Smooth muscle cell (in vitro differentiated cells): ENCODE data around the gene BUB3. TPM values are rescaled to one million over a fixed set of nuclear protein-coding genes. Genes with fewer than 3 reads are reported as not detected.

ENCODE experiments used
- DNase-seq: peaks from one replicate; lab custom pipeline; 2025; ENCODE audit not compliant: unreplicated experiment; lab: John Stamatoyannopoulos, UW
- H2AFZ ChIP-seq: fragments of 200-600 bp; sonication (generic); 2 replicates; pipeline ENCODE4 v1.6.0; 2016; ENCODE audit warnings: antibody characterized with exemption, low read depth, mild to moderate bottlenecking
- H3F3A ChIP-seq: fragments of 200-600 bp; sonication (generic); 2 replicates; pipeline ENCODE4 v1.6.0; 2017; ENCODE audit warnings: antibody characterized with exemption, low read depth
- H3K27ac ChIP-seq: fragments of 200-600 bp; sonication (generic); 2 replicates; pipeline ENCODE4 v1.5.1; 2016; ENCODE audit warnings: low read depth, mild to moderate bottlenecking
- H3K27me3 ChIP-seq: fragments of 200-600 bp; sonication (generic); 2 replicates; pipeline ENCODE4 v1.6.1; 2016; ENCODE audit warnings: low read depth, mild to moderate bottlenecking
- H3K36me3 ChIP-seq: fragments of 200-600 bp; sonication (generic); 2 replicates; pipeline ENCODE4 v1.5.1; 2016; ENCODE audit warnings: low read depth
- H3K4me1 ChIP-seq: fragments of 200-600 bp; sonication (generic); 2 replicates; pipeline ENCODE4 v1.5.1; 2016; ENCODE audit warnings: low read depth
- H3K4me2 ChIP-seq: fragments of 200-600 bp; sonication (generic); 2 replicates; pipeline ENCODE4 v1.6.0; 2016; ENCODE audit warnings: mild to moderate bottlenecking
- H3K4me3 ChIP-seq: fragments of 200-600 bp; sonication (generic); 2 replicates; pipeline ENCODE4 v1.5.1; 2016; ENCODE audit warnings: mild to moderate bottlenecking
- H3K79me2 ChIP-seq: fragments of 200-600 bp; sonication (generic); 2 replicates; pipeline ENCODE4 v1.6.0; 2016; ENCODE audit warnings: low read depth, mild to moderate bottlenecking
- H3K9ac ChIP-seq: fragments of 200-600 bp; sonication (generic); 2 replicates; pipeline ENCODE4 v1.6.0; 2016; ENCODE audit warnings: low read depth
- H3K9me3 ChIP-seq: fragments of 200-600 bp; sonication (generic); replicated peaks from 2 replicates; pipeline ENCODE4 v1.5.1; 2016; ENCODE audit warnings: low read depth
- H4K20me1 ChIP-seq: fragments of 200-600 bp; sonication (generic); 2 replicates; pipeline ENCODE4 v1.6.0; 2016; ENCODE audit warnings: low read depth
- CTCF ChIP-seq: fragments of 200-600 bp; sonication (generic); IDR thresholded peaks from 2 replicates; pipeline ENCODE4 v1.5.1; 2017; ENCODE audit warnings: borderline replicate concordance, mild to moderate bottlenecking, antibody characterized with exemption; ENCODE audit not compliant: insufficient read depth, poor library complexity, severe bottlenecking
- WGBS: methylation state at CpG from one replicate; pipeline ENCODE4 v1.1.7; 2016; ENCODE audit warnings: low lambda C conversion rate; 5-methylcytosine and 5-hydroxymethylcytosine counted together
- polyA plus RNA-seq: library from polyadenylated mRNA; unstranded; fragments of >200 nt; fragmentation: Nextera tagmentation; extraction: Ambion mirVana; gene quantifications from 2 replicates; pipeline ENCODE4 v1.2.1, GENCODE V29; 2016
- total RNA-seq: library from RNA; depleted of rRNA; stranded (reverse); fragments of >200 nt; gene quantifications from 2 replicates; pipeline ENCODE4 v1.2.3, GENCODE V29; 2014

BUB3 gene
- total and polyA plus RNA-seq, 2 experiments from 2014 or later = 75.3 to 78.4 TPM

GRCh38 chr10:123119081-123119480 is 35.1 kb upstream of the BUB3 start:
- H4K20me1 ChIP-seq = no peaks in the 10 kb centered on the region
- no peaks in the 10 kb centered on the region for H3K79me2 ChIP-seq
- H3K36me3 ChIP-seq = no peaks in the 10 kb centered on the region
- H3K4me2 ChIP-seq = no peak overlapping the region
- H3K4me3 ChIP-seq = no peak overlapping the region
- no peak overlapping the region for H3K9ac ChIP-seq
- 86% methylated on average over 8 of the region's 8 CpGs for WGBS
- H3K27me3 ChIP-seq = peaks cover 81% of the 10 kb centered on the region
- no peak overlapping the region for H3K27ac ChIP-seq
- H3K4me1 ChIP-seq = no peaks in the 10 kb centered on the region
- no peak for DNase-seq
- no peaks in the 10 kb centered on the region for H3K9me3 ChIP-seq
- H2AFZ ChIP-seq = no peak overlapping the region
- TF ChIP-seq CTCF = no peak
- H3F3A ChIP-seq = no peaks in the 10 kb centered on the region

GRCh38 chr10:123126246-123126645 is 28.0 kb upstream of the BUB3 start:
- Histone ChIP-seq H3K4me2 (no peak overlapping the region), H3K36me3 (no peaks in the 10 kb centered on the region), H3K4me3 (no peak overlapping the region), H2AFZ (no peak overlapping the region), H3K4me1 (no peaks in the 10 kb centered on the region), H3K79me2 (no peaks in the 10 kb centered on the region), H3F3A (no peaks in the 10 kb centered on the region), H3K9ac (no peak overlapping the region), H3K27ac (no peak overlapping the region), H3K27me3 (peaks cover 92% of the 10 kb centered on the region), H4K20me1 (no peaks in the 10 kb centered on the region), H3K9me3 (no peaks in the 10 kb centered on the region)
- no peak for DNase-seq
- WGBS = 74% methylated on average over 5 of the region's 5 CpGs
- TF ChIP-seq CTCF = no peak

GRCh38 chr10:123129618-123130271 is 24.5 kb upstream of the BUB3 start:
- H2AFZ ChIP-seq = no peak overlapping the region
- no peaks in the 10 kb centered on the region for H4K20me1 ChIP-seq
- no peak overlapping the region for H3K9ac ChIP-seq
- WGBS = 77% methylated on average over 4 of the region's 4 CpGs
- H3K27me3 ChIP-seq = peaks cover 99% of the 10 kb centered on the region
- no peaks in the 10 kb centered on the region for H3K9me3 ChIP-seq
- no peak for DNase-seq
- H3K4me2 ChIP-seq = no peak overlapping the region
- no peaks in the 10 kb centered on the region for H3F3A ChIP-seq
- no peaks in the 10 kb centered on the region for H3K36me3 ChIP-seq
- H3K27ac ChIP-seq = no peak overlapping the region
- H3K79me2 ChIP-seq = no peaks in the 10 kb centered on the region
- no peak for TF ChIP-seq CTCF
- H3K4me1 ChIP-seq = peaks cover 9% of the 10 kb centered on the region
- H3K4me3 ChIP-seq = no peak overlapping the region
